Measurements from ENCODE around the gene ADAMTSL3.

Gene ADAMTSL3

GRCh38 chr15:83813682-83814081 is 159.8 kb downstream of the ADAMTSL3 start:
- H3K4me3 ChIP-seq (ENCODE audit: low read depth, low read length), result no peak overlapping the region
- no peak for TF ChIP-seq CTCF (IDR thresholded peaks at IDR 0.05; ENCODE audit: low read depth, low read length, missing control alignments)
- no peak for DNase-seq (ENCODE audit: low read depth)

- no peak for DNase-seq (ENCODE audit: low read depth)
- TF ChIP-seq CTCF (IDR thresholded peaks at IDR 0.05; ENCODE audit: low read depth, low read length, missing control alignments), result no peak
- H3K4me3 ChIP-seq (ENCODE audit: low read depth, low read length), result no peak overlapping the region
Observed at GRCh38 chr15:83815506-83815905, 161.6 kb downstream of the ADAMTSL3 start.

DNA sequence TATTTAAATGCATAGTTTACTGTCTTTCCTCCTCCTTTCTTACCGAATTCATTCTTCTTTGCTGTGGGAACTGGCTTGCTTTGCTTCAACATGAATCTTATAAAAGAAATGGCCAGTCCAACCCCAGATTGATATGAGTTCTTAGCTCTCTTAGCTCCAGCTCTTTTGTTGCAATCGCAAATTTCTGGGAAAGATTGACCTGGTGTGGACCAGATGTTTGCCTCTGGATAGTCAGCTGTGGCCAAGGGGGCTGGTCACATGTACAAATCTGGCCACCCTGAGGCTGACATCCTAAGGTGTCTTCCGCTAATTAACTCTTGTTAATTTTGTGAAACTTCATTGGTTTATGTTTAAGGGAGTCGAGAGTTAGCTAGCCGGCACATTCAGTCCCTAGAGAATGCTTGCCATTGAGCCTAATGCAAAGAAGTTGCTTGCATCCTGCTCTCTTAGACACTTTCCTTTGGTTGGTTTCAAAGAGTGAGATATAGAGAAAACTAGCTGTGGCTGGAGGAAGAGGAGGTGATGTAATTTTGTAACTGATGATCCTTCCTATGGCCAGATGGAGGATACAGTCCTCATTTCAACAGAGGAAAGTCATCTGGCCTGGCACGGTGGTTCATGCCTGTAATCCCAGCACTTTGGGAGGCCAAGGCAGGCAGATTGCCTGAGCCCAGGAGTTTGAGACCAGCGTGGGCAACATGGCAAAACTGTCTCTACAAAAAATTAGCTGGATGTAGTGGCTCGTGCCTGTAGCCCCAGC is 162.4 kb downstream of the ADAMTSL3 start:
- H3K4me3 ChIP-seq (ENCODE audit: low read depth, low read length), result no peak overlapping the region
- DNase-seq (ENCODE audit: low read depth), result no peak
- TF ChIP-seq CTCF (IDR thresholded peaks at IDR 0.05; ENCODE audit: low read depth, low read length, missing control alignments), result no peak

GRCh38 chr15:83818591-83818990 is 164.7 kb downstream of the ADAMTSL3 start:
- DNase-seq (ENCODE audit: low read depth), result no peak
- TF ChIP-seq CTCF (IDR thresholded peaks at IDR 0.05; ENCODE audit: low read depth, low read length, missing control alignments), result no peak

GRCh38 chr15:83830381-83830780 is 176.5 kb downstream of the ADAMTSL3 start:
- TF ChIP-seq CTCF (IDR thresholded peaks at IDR 0.05; ENCODE audit: low read depth, low read length, missing control alignments), result no peak
- no peak overlapping the region for H3K4me3 ChIP-seq (ENCODE audit: low read depth, low read length)
- DNase-seq (ENCODE audit: low read depth), result no peak

More at GRCh38 chr15:83818591-83818990, 164.7 kb downstream of the ADAMTSL3 start:
- H3K4me3 ChIP-seq (ENCODE audit: low read depth, low read length), result no peak overlapping the region

- no peak overlapping the region for H3K4me3 ChIP-seq (ENCODE audit: low read depth, low read length)
- no peak for DNase-seq (ENCODE audit: low read depth)
- no peak for TF ChIP-seq CTCF (IDR thresholded peaks at IDR 0.05; ENCODE audit: low read depth, low read length, missing control alignments)
Observed at GRCh38 chr15:83833569-83833968, 179.6 kb downstream of the ADAMTSL3 start.

GRCh38 chr15:83835479-83835878 is 181.6 kb downstream of the ADAMTSL3 start:
- DNase-seq (ENCODE audit: low read depth), result no peak
- H3K4me3 ChIP-seq (ENCODE audit: low read depth, low read length), result no peak overlapping the region
- TF ChIP-seq CTCF (IDR thresholded peaks at IDR 0.05; ENCODE audit: low read depth, low read length, missing control alignments), result no peak

Measured in GM12864 (cell line).